Effector memory CD4-positive, alpha-beta T cell (primary cell): ENCODE data around the gene PRKCE.
"Not testable (repeated sequence)": the region's sequence is repeated elsewhere in the genome, so short reads cannot be mapped to it uniquely, and the experiment has no call there.

Source experiments
- DNase-seq, 3 donors: peaks; one replicate each; pipeline ENCODE4 v3.0.0-alpha.2; 2020
- H3K27ac ChIP-seq: 2 replicates; pipeline ENCODE4 v1.7.0; 2013; ENCODE audit warnings: mild to moderate bottlenecking, low read length, moderate library complexity; ENCODE audit not compliant: insufficient read depth, poor library complexity, severe bottlenecking
- H3K27me3 ChIP-seq: replicated peaks from 2 replicates; pipeline ENCODE4 v1.7.0; 2013; ENCODE audit warnings: mild to moderate bottlenecking, low read length; ENCODE audit not compliant: insufficient read depth, control insufficient read depth, poor library complexity, severe bottlenecking
- H3K36me3 ChIP-seq: 2 replicates; pipeline ENCODE4 v1.7.0; 2013; ENCODE audit warnings: mild to moderate bottlenecking, low read length, moderate library complexity; ENCODE audit not compliant: control insufficient read depth, insufficient read depth
- H3K4me1 ChIP-seq: 2 replicates; pipeline ENCODE4 v1.7.0; 2013; ENCODE audit warnings: low read length, mild to moderate bottlenecking; ENCODE audit not compliant: control insufficient read depth, insufficient read depth, poor library complexity, severe bottlenecking
- H3K4me3 ChIP-seq: 2 replicates; pipeline ENCODE4 v1.7.0; 2013; ENCODE audit warnings: low read length, low read depth, mild to moderate bottlenecking; ENCODE audit not compliant: insufficient read depth, poor library complexity, severe bottlenecking
- H3K9me3 ChIP-seq: 2 replicates; pipeline ENCODE4 v1.7.0; 2013; ENCODE audit warnings: mild to moderate bottlenecking, low read length, moderate library complexity; ENCODE audit not compliant: control insufficient read depth

PRKCE gene

DNA sequence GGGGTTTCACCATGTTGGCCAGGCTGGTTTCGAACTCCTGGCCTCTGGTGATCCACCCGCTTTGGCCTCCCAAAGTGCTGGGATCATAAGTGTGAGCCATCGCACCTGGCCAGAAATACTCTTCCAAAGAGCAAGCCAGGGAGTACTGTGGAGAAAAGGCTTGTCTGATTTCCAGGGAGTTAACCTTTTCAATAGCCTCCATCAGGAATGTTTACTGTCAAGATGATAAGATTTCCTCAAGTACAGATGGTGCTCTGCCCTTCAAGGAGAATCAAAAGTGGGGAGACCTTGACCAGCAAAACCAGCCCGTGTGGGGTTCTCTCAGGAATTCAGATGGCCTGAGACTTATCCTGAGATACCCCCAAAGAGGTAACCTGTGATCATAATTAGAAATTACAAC is 237.2 kb downstream of the PRKCE start:
- H3K4me1 ChIP-seq: no peaks in the 10 kb centered on the region
- H3K36me3 ChIP-seq: no peaks in the 10 kb centered on the region
- no peak for DNase-seq
- no peak overlapping the region for H3K27ac ChIP-seq
- no peaks in the 10 kb centered on the region for H3K9me3 ChIP-seq
- no peak overlapping the region for H3K4me3 ChIP-seq
- no peaks in the 10 kb centered on the region for H3K27me3 ChIP-seq

DNA sequence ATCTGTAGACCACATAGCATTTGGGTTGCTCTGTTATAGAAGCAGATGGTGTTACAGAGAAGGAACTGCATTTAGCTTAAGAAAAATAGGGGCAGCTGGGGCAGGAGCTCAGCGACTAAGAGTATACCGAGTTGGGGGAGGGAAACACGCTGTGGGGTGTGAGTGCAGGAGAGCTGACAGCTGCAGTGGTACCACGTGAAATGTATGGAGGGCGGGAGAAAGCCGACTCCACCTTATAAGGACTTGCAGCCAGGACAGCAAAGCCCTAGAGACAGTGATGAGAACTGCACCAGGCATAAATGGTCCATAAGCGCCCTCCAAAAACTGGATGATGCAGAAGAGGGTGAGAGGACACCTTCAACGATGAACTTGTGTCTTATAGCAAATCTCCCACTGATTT is 237.6 kb downstream of the PRKCE start:
- Histone ChIP-seq H3K4me1 (no peaks in the 10 kb centered on the region), H3K36me3 (no peaks in the 10 kb centered on the region), H3K27me3 (no peaks in the 10 kb centered on the region), H3K9me3 (no peaks in the 10 kb centered on the region), H3K4me3 (no peak overlapping the region), H3K27ac (no peak overlapping the region)
- no peak for DNase-seq

DNA sequence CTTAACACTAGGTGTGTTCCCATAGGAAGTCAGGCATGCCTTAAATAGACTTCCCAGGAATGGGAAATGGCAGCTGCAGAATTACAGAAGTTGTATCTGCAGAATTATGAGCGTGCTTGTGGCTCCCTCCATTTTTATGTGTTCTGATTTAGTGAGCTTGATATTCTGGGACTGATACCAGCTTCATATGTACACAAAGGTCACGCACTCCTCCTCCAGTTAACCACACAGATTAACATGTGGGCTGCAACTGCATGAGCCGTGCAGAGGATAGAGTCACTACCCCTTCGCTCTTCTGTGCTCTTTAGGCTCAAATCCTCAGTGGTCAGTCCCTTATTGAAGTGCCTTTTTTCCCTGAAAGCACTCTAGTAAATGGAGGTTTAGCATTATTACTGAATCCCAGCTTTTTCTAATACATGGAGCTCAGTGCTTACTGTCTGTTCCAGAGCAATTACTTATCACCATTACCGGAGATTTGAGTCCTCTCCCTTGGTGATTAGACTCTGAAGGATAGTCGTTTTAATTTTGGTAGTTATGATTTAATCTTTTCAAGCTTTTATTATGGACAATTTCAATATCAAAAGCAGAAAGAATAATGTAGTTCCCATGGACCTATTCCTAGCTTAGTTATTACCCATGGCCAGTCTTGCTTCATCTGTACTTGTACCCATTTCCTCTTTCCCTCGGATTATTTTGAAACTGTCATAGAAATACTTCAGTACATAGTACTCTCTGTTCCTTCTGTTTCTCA is 238.3 kb downstream of the PRKCE start:
- DNase-seq: no peak
- Histone ChIP-seq H3K27ac (no peak overlapping the region), H3K4me1 (no peaks in the 10 kb centered on the region), H3K36me3 (no peaks in the 10 kb centered on the region), H3K4me3 (no peak overlapping the region), H3K9me3 (no peaks in the 10 kb centered on the region), H3K27me3 (no peaks in the 10 kb centered on the region)

DNA sequence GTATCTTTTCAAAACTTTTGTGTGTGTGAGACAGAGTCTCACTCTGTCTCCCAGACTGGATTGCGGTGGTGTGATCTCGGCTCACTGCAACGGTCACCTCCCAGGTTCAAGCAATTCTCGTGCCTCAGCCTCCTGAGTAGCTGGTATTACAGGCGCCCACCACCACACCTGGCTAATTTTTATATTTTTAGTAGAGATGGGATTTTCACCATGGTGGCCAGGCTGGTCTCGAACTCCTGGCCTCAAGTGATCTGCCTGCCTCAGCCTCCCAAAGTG is 238.8 kb downstream of the PRKCE start:
- not testable (repeated sequence) for H3K36me3 ChIP-seq, H3K27me3 ChIP-seq, H3K27ac ChIP-seq, DNase-seq, H3K4me3 ChIP-seq, H3K4me1 ChIP-seq, H3K9me3 ChIP-seq

DNA sequence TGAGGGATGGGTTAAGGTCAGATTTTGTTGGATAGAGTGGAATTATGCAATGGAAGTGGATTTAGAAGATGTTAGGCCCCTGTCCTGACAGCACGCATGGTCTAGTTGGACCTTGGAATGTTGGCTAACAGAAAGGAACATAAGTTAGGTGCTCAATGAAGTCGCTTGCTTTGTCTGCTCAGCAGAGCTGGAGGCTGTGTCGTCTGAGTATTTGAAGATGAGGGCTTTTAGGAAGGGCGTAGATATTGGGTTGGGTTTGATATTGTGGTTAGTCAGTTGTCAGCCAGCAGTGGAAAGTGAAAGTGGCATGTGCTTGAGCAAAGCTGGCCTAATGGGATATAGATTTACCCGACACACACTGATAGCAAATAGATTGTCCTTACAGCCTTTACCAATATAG is 239.3 kb downstream of the PRKCE start:
- Histone ChIP-seq H3K9me3 (no peaks in the 10 kb centered on the region), H3K36me3 (no peaks in the 10 kb centered on the region), H3K4me1 (no peaks in the 10 kb centered on the region), H3K27me3 (no peaks in the 10 kb centered on the region), H3K4me3 (no peak overlapping the region), H3K27ac (no peak overlapping the region)
- no peak for DNase-seq

DNA sequence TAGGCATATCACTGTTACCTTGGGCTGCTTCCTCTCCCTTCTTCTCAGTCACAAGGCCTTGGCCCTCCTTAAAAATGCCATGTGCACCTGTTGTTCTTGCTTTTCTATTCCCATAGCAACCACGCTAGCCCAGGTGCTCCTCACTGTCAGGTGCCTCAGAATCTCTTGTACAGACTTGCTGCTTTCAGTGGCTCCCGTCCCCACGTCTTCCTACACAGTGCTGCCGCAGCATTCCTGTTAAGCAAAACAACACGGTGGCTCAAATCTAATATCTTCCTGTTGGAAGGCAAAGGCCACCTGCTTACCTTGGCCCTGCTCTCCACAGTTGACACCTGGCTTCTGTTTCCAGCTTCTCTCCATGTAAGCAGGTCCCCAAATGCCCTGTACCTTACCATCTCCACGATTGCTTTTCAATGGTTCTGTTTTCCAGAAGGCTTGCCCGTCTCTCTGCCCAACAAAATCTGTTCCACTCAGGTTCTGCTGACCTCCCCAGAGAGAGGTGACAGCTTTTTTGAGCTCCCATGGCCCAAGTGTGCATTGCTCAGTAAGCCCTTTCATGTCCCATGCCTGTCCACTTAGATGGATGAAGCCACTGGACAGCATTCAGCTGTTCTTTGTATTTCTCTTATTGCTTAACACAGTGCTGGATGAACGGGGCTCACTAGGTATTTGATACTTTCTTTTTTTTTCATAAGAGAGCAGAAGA is 240.4 kb downstream of the PRKCE start:
- no peak for DNase-seq
- H3K4me3 ChIP-seq: no peak overlapping the region
- no peaks in the 10 kb centered on the region for H3K4me1 ChIP-seq
- H3K27ac ChIP-seq: no peak overlapping the region
- H3K36me3 ChIP-seq: no peaks in the 10 kb centered on the region
- no peaks in the 10 kb centered on the region for H3K27me3 ChIP-seq
- no peaks in the 10 kb centered on the region for H3K9me3 ChIP-seq

DNA sequence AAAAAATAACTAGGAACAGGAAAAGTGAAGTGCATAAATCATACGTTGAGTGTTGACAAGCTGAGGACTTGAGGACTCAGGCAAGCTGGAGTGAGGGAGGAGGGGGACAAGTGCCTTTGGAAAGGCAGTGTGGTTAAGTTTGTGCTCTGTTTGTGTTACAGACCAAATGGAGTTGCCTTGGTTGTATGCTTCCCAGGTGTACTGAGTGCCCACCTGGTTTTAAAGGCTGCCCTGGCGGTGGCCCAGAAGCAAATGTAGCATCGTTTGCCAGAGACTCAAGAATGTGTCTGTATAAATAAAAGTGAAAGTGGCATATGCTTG is 240.9 kb downstream of the PRKCE start:
- no peak for DNase-seq
- Histone ChIP-seq H3K4me3 (no peak overlapping the region), H3K27me3 (no peaks in the 10 kb centered on the region), H3K9me3 (no peaks in the 10 kb centered on the region), H3K27ac (no peak overlapping the region), H3K4me1 (no peaks in the 10 kb centered on the region), H3K36me3 (no peaks in the 10 kb centered on the region)

DNA sequence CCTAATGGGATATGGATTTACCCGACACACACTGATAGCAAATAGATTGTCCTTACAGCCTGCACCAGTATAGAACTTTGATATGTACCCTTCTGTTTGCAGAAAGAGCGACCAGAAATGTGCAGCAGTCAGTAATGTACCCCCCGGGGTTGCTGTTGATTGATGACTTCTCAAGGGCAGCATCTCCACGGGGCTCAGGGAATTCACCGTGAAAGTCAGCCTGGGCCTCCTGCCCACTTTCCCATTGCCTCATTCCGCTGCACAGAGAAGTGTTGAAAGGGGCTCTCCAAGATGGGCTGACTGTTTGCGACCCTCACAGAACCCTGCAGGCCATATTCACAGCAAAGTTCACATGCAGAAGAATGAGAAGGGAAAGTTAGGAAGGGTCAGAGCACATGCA is 241.3 kb downstream of the PRKCE start:
- DNase-seq: no peak
- Histone ChIP-seq H3K4me3 (no peak overlapping the region), H3K9me3 (no peaks in the 10 kb centered on the region), H3K27me3 (no peaks in the 10 kb centered on the region), H3K4me1 (no peaks in the 10 kb centered on the region), H3K36me3 (no peaks in the 10 kb centered on the region), H3K27ac (no peak overlapping the region)

DNA sequence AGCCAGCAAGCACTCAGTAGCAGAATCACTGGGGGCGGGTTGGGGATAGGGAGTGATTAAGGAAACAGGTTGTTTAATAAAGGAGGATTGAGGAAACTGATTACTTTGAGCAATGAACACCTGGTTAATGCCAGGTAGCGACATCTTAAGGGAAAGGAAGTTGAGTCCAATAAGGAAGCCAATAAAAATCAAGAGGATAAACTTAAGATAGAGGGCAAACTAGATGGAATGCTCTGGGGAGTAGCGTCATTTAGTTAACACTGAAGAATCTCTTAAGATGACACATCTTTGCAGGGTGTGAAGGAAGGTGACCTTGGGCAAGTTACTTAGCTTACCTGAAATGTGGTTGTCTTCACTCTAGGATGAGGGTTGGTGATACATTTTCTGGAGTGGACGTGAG is 242.7 kb downstream of the PRKCE start:
- no peaks in the 10 kb centered on the region for H3K36me3 ChIP-seq
- no peaks in the 10 kb centered on the region for H3K4me1 ChIP-seq
- no peaks in the 10 kb centered on the region for H3K9me3 ChIP-seq
- H3K27me3 ChIP-seq: no peaks in the 10 kb centered on the region
- no peak overlapping the region for H3K27ac ChIP-seq
- no peak for DNase-seq
- no peak overlapping the region for H3K4me3 ChIP-seq

DNA sequence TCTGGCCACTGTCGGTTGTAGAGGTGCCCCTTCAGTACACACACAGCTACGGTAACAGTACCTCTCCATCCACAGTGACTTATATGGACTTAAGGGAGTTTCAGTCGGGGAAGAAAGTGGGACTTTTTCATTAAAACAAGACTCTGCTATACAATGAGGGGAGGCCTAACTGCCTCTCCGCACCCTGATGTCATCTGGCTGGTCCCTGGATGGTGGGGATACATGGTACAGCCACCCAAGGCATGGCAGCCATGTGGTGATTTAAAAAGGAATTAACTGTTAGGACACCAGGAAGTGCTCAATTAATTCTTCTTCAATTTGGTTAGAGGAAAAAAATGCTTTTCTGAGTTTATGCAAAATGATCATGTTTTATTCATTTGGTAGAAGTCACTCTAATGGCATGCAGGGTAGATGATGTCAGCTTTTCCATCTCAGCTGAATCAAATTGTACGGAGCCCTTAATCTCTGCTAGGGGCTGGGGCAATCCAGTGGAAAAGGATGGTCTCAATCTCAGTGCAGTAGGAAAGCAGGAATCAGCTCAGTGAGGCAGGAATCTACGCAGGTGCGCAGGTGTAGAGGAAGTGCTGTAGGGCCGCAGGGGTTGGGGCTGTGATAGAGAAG is 243.9 kb downstream of the PRKCE start:
- no peak for DNase-seq
- no peak overlapping the region for H3K27ac ChIP-seq
- no peaks in the 10 kb centered on the region for H3K27me3 ChIP-seq
- no peak overlapping the region for H3K4me3 ChIP-seq
- no peaks in the 10 kb centered on the region for H3K4me1 ChIP-seq
- H3K36me3 ChIP-seq: no peaks in the 10 kb centered on the region
- H3K9me3 ChIP-seq: no peaks in the 10 kb centered on the region
